ENCODE measurements around the gene GPHN.
"Not testable (repeated sequence)": the region's sequence is repeated elsewhere in the genome, so short reads cannot be mapped to it uniquely, and the experiment has no call there.

Gene GPHN

DNA sequence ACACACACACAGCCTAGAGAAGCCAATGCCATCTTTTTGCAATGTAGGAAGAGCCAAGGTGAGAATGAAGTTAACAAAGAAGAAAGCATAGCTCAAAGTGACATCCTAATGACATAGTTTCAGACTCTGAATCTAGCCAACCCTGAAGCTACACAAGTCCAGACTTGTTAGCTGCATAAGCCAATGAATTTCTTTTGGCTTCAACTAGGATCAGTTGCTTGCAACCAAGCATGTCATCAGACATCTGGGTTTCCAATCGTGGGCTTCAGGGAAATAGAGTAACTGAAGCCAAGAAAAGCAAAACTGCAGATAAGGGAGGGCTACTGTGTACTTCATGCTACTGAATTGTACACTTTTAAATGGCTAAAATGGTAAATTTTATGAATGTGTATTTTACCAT lies 4.4 kb upstream of the GPHN start:
- no peak for FAIRE-seq

- FAIRE-seq: no peak
Measured at GRCh38 chr14:66507181-66507721, 696 bp upstream of the GPHN start.

DNA sequence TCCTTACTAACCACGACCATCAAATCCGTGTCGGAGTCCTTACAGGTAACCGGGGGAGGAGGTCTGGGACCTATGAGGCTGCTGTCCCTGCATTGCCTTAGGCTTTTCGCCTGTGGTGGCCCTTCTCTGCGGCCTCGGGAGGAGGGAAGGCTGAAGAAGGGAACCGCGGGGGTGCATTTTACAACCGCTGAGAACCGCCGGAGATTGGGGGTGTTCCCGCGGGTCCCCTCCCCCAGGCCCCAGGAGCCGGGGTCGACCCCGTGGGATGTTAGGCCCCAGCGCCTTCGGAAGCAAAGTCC lies 549 bp downstream of the GPHN start:
- FAIRE-seq: no peak

DNA sequence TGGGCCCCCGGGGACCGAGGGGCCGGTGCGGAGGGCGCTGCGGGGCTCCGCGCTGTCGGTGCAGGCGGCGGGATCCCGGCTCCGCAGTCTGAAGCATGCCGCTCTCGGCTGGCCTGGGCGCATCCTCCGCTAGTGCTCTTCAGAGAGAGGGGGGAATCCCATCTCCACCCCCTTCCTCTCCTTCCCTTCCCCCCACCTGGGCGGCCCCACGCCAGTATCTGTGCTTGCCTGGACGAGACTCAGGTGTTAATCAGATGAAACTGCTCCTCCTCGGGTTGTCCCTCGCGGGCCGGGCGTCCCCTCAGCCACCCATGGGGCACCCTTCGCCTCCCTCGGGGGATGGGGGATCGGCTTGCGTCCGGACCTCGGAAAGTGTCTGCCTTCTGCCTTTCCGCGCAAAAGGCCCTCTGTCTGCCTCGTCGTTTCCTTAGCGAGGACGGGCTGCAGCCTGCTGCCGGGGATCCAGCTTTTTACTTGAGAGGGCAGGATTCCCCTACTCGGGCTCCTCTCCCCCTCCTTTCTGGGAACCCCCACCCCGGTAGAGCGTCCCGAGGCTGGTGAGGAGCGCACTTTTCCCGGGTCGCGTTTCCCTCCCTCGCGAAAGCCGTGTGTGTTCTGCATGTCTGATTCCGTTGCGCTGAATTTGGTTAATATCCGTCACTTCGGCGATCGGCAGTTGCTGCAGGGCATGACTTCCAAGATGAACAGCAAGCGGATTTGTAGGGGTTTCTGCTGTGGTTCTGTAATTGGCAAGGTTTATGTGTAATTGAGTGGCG lies 1.1 kb downstream of the GPHN start:
- no peak for FAIRE-seq

GRCh38 chr14:66509874-66510273 lies 1.9 kb downstream of the GPHN start:
- FAIRE-seq: no peak

- FAIRE-seq: no peak
Measured at GRCh38 chr14:66511849-66512248, 3.9 kb downstream of the GPHN start.

GRCh38 chr14:66514213-66514612 lies 6.3 kb downstream of the GPHN start:
- FAIRE-seq: no peak

DNA sequence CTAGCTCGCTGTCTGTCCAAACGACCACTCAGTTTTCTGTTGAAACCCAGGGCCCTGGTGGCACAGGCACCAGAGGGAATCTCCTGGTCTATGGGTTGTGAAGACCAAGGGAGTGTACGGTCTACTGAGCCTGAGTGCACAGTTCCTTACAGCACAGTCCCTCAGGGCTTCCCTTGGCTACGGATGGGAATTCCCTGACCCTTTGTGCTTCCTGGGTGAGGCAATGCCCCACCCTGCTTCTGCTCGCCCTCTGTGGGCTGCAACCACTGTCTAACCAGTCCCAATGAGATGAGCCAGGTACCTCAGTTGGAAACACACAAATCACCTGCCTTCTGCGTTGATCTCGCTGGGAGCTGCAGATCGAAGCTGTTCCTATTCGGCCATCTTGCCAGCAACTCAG lies 22.6 kb downstream of the GPHN start:
- no peak for FAIRE-seq

DNA sequence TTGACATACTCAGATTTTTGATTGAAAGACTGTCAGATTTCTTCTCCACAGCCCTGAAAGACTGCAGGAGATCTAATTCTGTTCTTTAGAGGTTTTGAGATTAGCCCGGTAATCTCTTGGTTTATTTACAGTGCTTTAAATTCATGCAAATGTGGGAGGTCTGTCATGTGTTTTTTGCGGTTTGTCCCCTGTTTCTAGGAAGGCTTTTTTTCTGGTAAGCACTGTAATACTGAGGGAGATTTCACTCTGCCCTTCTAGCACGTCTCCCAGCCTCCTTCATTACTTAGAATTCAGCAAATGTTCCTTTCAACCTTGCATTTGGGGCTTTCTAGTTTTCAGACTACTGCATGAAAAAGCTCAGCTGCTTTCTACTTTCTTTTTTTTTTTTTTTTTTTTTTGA lies 31.1 kb downstream of the GPHN start:
- FAIRE-seq: no peak

GRCh38 chr14:66540038-66540437 lies 32.1 kb downstream of the GPHN start:
- FAIRE-seq: no peak

GRCh38 chr14:66541627-66542026 lies 33.7 kb downstream of the GPHN start:
- no peak for FAIRE-seq

GRCh38 chr14:66543996-66544395 lies 36.0 kb downstream of the GPHN start:
- FAIRE-seq: no peak

DNA sequence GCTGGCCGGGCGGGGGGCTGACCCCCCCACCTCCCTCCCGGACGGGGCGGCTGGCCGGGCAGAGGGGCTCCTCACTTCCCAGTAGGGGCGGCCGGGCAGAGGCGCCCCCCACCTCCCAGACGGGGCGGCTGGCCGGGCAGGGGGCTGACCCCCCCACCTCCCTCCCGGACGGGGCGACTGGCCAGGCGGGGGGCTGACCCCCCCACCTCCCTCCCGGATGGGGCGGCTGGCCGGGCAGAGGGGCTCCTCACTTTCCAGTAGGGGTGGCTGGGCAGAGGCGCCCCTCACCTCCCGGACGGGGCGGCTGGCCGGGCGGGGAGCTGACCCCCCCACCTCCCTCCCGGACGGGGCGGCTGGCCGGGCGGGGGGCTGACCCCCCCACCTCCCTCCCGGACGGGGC lies 37.2 kb downstream of the GPHN start:
- not testable (repeated sequence) for FAIRE-seq

DNA sequence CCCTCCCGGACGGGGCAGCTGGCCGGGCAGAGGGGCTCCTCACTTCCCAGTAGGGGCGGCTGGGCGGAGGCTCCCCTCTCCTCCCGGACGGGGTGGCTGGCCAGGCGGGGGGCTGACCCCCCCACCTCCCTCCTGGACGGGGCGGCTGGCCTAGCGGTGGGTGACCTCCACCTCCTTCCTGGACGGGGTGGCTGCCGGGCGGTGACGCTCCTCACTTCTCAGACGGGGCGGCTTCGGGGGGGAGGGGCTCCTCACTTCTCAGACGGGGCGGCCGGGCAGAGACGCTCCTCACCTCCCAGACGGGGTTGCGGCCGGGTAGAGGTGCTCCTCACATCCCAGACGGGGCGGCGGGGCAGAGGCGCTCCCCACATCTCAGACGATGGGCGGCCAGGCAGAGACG lies 37.8 kb downstream of the GPHN start:
- not testable (repeated sequence) for FAIRE-seq

DNA sequence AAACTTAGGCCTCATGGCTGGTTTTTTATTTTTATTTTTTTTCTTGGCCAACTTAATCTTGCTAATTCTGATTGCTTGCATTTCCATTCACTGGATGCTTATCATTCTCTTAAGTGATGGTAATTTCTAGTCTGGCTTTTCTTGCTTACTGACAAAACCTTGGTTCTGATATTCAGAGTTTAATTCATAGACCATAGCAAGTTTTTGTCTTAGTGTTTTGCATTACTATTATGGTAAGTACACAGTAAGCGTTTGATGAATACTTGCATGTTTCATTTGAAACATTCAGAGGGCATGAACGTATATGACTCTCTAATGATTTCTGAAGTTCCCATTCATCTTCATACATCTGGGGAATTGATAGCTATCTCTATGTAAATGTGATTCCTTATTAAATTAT lies 55.8 kb downstream of the GPHN start:
- no peak for FAIRE-seq

DNA sequence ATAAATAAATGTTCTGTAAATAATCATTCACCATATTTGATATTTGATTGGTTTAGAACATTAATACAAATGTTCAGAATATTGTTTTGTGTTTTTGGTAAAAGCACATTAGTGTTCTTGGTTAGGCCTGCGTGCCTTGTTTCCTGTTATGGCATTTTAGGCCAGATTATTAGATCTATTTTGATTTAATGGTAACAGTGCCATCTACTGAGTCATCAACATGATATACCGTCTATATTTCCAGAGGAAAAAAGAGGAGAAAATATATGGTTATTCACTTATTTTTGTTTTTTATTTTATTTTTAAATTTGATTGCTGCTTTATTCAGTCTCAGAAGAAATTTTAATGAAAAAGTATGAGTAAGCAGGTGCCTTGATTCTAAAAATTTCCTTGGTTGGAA lies 60.3 kb downstream of the GPHN start:
- no peak for FAIRE-seq

GRCh38 chr14:66572826-66573225 lies 64.9 kb downstream of the GPHN start:
- FAIRE-seq: no peak

DNA sequence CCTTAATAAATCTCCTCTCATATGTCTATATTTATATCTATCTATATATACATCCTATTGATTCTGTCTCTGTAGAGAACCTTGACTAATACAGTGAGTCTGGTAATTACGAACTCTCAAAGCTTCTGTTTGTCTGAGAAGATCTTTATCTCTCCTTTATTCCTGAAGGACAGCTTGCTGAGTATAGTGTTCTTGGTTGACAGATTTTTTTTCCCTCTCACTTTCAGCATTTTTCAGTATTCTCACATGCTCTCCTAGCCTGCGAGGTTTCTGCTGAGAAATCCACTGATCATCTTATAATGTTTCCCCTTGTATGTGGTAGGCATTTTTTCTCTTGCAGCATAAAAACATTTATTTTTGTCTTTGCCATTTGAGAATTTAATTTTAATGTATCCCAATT lies 67.1 kb downstream of the GPHN start:
- FAIRE-seq: no peak

DNA sequence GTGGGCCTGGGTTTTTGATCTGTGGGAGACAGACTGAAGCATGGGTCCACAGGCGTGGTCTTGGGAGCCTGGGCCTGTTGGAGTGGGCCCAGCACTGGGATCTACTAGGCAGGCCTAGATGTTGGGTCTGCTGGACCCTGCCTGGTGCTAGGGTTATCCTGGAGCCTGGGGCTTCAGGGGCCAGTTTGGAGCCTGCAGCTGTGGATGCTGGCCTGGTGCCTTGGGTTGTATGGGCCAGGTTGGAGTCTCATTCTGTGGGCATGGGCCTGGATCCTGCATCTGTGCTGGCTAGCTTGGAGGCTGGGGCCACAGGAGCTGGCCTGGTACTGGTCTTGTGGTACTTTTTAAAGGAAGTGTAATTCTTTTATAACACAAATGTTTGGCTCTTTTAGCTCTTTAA lies 68.0 kb downstream of the GPHN start:
- no peak for FAIRE-seq

GRCh38 chr14:66587753-66588152 lies 79.8 kb downstream of the GPHN start:
- not testable (repeated sequence) for FAIRE-seq

DNA sequence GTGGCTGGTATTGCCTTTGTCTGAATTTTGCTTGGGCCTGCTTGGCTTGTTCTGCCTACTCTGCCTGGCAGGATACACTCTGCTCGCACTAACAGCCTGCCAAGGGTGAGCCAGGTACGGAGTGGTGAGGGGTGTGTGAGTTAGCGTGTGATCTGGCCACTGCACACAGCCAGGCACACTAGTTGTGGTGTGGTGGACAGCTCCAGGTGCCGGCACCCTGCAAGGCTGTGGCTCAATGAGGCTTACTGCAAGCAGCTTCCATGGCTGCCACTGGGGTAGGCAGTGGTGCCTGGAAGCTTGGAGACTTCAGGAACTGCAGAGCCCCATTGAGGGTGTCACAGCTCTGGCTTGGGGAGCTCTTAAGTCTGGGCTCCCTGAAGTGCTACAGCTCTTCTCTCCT lies 87.4 kb downstream of the GPHN start:
- FAIRE-seq: no peak

- no peak for FAIRE-seq
Measured at GRCh38 chr14:66596241-66596985, 88.5 kb downstream of the GPHN start.

GRCh38 chr14:66600416-66600815 lies 92.5 kb downstream of the GPHN start:
- FAIRE-seq: no peak

DNA sequence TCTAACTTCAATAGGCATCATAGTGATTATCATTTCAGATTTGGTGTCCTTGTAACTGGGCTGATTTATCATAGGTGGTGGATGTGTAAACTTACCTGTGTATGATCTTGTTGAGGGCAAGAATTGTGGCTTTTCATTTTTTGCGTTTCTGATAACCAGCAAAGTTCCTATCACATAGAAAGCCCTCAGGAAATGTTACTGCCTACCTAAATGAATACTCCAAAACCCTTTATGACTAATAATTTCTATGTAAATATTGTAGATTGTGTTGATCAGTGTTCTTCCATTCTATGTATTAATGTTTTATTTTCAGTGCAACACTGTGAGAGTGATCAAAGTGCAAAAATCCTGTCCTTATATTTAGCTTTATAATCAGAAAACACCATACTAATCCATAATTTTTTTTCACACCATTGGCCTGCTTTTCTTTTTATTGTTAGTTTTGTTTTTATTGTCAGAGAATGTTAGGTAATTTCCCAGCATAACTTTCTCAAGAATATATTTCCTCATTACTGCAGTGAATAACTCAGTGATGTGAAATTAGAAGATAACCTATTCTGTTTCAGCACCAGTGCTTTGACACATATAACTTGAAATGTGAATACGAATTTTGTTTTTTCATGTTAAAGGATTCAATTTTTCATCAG lies 94.1 kb downstream of the GPHN start:
- no peak for FAIRE-seq

Data from TTC549 (cell line).